Spleen (tissue), 7 donors: ENCODE data around the gene ARID4B.

Experiments
- POLR2A ChIP-seq, 3 donors: fragments of 450-650 bp; IDR thresholded peaks; one replicate each; pipeline ENCODE4 v1.5.1; 2017; ENCODE audit warnings: antibody characterized with exemption in 3 of 3, mild to moderate bottlenecking in 1 of 3
- TF ChIP-seq, protein P1 (sequence below), 11 experiments: fragments of 200-600 bp in 7 of 11; fragments of 450-650 bp in 4 of 11; sonication (generic) in 4 of 11; IDR thresholded peaks in 8 of 11; conservative IDR thresholded peaks in 3 of 11; 1 replicate in 7 of 11; 2 replicates in 4 of 11; pipeline versions ENCODE4 v1.4.0 to v1.8.0; 2016 to 2021; ENCODE audit warnings: antibody characterized with exemption in 11 of 11, inconsistent platforms in 4 of 11, mild to moderate bottlenecking in 1 of 11
- donor health status: DM: no; HTN: no; CAD: no; lungs with moderate emphysema.
- donor health status: DM: no; HTN: no; CAD: no.
- donor health status: DM: no; HTN: no; CAD: no.

DNA sequence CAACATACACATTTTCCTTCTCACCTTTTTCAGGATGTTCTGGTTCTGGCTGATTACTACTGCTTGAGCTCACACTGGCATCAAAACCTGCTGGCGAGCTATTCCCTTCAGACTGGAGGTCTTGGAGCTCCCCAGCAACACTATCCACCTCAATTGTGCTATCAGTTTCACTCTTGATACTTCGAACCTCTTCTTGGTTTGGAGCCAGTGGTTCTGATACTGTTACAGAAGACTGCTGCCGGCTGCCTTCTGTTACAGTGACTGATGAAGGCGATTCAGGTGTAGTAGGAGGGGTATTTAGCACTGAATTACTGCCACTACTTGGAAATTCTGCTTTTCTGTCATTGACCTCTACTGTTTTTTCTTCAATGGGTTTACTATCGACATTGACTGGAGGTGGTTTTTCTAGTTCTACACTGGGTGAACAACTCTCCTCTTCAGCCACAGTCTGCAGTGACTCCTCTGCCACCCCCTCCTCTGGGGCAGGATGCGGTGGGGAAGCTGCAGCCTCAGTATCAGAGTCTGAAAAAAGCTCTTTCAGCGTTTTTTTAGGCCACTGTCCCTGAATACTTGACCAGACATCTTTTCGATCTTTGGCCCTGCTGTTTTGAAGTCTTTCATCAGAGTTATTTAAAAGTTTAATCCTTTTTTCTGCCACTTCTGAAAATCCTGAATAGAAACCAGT lies 146.3 kb downstream of the ARID4B start:
- TF ChIP-seq, protein P1, sequence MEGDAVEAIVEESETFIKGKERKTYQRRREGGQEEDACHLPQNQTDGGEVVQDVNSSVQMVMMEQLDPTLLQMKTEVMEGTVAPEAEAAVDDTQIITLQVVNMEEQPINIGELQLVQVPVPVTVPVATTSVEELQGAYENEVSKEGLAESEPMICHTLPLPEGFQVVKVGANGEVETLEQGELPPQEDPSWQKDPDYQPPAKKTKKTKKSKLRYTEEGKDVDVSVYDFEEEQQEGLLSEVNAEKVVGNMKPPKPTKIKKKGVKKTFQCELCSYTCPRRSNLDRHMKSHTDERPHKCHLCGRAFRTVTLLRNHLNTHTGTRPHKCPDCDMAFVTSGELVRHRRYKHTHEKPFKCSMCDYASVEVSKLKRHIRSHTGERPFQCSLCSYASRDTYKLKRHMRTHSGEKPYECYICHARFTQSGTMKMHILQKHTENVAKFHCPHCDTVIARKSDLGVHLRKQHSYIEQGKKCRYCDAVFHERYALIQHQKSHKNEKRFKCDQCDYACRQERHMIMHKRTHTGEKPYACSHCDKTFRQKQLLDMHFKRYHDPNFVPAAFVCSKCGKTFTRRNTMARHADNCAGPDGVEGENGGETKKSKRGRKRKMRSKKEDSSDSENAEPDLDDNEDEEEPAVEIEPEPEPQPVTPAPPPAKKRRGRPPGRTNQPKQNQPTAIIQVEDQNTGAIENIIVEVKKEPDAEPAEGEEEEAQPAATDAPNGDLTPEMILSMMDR (IDR thresholded peaks at IDR 0.05 in 8 of 11, conservative IDR thresholded peaks at IDR 0.05 in 3 of 11) = no peak
- no peak for TF ChIP-seq POLR2A (IDR thresholded peaks at IDR 0.05)
